GM21723 (cell line): Measurements from ENCODE around the gene THTPA.

ENCODE experiments used
- ATAC-seq: cut with Tn5 transposase; IDR thresholded peaks from one replicate; pipeline ENCODE4 v1.9.1; 2021; ENCODE audit warnings: mild to moderate bottlenecking, moderate library complexity; ENCODE audit not compliant: unreplicated experiment

THTPA gene

GRCh38 chr14:23566778-23567185 is 10.7 kb downstream of the THTPA start:
- ATAC-seq, result peak; percentile 24

GRCh38 chr14:23567186-23568020 is 11.3 kb downstream of the THTPA start, which contains the start of gene AP1G2:
Gene AP1G2 (minus strand): TSS chr14:23567791. CDS start chr14:23567314, 477 bp downstream.
- peak; percentile 91 for ATAC-seq

- ATAC-seq, result no peak
Observed at GRCh38 chr14:23568021-23568599, 12.0 kb downstream of the THTPA start.

GRCh38 chr14:23568600-23569331 is 12.7 kb downstream of the THTPA start:
- ATAC-seq, result no peak

- no peak for ATAC-seq
Observed at GRCh38 chr14:23569443-23570151, 13.5 kb downstream of the THTPA start.

GRCh38 chr14:23570806-23571483 is 14.9 kb downstream of the THTPA start:
- no peak for ATAC-seq

GRCh38 chr14:23571701-23572523 is 15.8 kb downstream of the THTPA start:
- no peak for ATAC-seq

GRCh38 chr14:23572524-23572828 is 16.4 kb downstream of the THTPA start:
- no peak for ATAC-seq

GRCh38 chr14:23572836-23573235 is 16.8 kb downstream of the THTPA start:
- ATAC-seq, result no peak

GRCh38 chr14:23573384-23574015 is 17.4 kb downstream of the THTPA start:
- ATAC-seq, result no peak

GRCh38 chr14:23577004-23577681 is 21.1 kb downstream of the THTPA start:
- no peak for ATAC-seq

- no peak for ATAC-seq
Observed at GRCh38 chr14:23577710-23578392, 21.8 kb downstream of the THTPA start.

- ATAC-seq, result no peak
Observed at GRCh38 chr14:23578560-23579310, 22.7 kb downstream of the THTPA start, which contains the start of gene JPH4. Gene JPH4 (minus strand): TSS chr14:23578790. CDS start chr14:23577453, 1,337 bp downstream.

- ATAC-seq, result no peak
Observed at GRCh38 chr14:23579311-23579630, 23.2 kb downstream of the THTPA start.

GRCh38 chr14:23579739-23580138 is 23.7 kb downstream of the THTPA start:
- no peak for ATAC-seq

GRCh38 chr14:23580152-23580926 is 24.3 kb downstream of the THTPA start:
- ATAC-seq, result no peak

GRCh38 chr14:23580948-23581281 is 24.8 kb downstream of the THTPA start:
- ATAC-seq, result no peak
